Activated T-cell treated with anti-CD3 and anti-CD28 coated beads for 1 hour (primary cell): ENCODE data around the gene OR6N2.

Experiments
- DNase-seq: peaks from one replicate; pipeline ENCODE4 v3.0.0-alpha.2; 2020; ENCODE audit warnings: low read depth

OR6N2 gene

DNA sequence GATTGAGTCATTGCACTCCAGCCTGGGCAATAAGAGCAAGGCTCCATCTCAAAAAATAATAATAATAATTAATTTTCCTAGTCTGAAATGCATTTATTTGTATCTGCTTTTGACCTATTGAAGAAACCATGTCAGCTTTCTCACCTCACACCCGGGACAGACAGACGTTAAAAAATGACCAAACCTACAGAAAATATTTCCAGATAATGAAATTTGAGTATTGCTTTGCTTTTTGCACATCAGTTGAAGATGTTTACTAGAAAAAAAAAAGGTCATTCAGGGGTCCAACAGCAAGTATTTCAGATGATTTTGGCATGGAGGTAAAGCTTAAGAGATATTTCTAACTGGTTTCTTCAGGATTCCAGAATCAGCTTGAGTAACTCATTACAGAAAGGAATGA is 26.6 kb downstream of the OR6N2 start, which contains the start of gene OR6K6:
Gene OR6K6 (plus strand): TSS at position 301 of the 400 bp plus-strand sequence. CDS start 168 bp downstream, outside the sequence.
- DNase-seq = no peak

DNA sequence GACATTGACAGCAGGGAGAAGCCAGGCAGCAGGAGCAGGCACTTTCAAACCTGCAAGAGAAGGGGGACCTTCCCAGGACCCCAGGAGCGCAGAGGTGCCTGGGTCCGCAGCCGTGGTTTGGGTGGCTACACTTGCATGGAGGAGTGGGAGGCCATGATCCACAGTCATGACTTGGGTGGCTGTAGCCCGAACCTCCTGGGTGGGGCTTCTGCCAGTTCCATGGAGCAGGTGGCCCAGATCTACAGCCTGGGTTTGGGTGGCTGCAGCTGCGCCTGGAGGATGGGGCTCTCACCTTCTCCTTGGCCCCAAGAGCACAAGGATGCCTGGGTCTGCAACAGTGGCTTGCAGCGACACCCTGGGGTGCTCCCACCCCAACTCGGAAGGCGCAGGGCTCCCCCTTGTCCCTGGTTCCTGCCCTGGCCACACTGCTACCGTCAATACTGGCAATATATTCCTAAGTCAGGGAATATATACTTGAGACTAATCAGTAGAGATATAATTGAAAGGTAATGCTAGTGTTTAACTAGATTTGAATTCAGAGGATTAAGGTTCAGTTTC is 28.8 kb downstream of the OR6N2 start:
- no peak for DNase-seq

DNA sequence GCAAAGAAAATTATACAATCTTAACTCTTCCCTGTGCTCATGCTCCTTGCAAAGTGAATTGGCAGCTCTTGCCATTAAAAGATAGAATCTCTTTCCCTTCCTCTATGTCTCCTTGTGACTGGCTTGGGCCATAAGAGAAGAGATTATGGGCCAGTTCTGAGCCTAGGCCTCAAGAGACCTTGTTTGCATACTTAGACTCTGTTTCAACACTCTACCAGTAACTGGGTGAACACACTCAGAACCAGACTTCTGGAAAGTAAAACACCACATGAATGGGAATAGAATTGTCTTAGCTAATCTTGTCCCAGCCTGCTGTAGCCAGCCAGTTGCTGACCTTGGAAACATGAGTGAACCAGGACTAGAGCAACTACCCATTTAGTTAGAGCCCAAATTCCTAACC is 45.2 kb downstream of the OR6N2 start:
- DNase-seq = no peak

DNA sequence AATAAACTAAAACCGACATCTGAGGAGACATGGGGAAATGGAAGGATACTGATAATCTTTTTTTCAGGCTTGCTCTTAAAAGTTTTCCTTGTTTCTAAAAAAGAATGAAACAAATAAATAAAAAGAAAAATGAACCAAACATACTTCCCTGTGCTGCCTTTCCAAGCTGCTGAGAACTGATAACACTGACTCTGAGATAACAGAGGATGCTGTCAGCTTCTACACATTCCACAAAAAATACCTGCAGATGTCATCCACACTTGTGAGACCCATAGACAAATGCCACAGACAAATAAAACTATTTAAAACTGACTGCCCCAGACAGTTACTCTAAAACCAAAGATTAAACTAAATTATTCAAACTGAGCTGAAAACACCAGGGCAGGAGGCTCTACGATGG is 48.5 kb downstream of the OR6N2 start:
- DNase-seq = no peak

DNA sequence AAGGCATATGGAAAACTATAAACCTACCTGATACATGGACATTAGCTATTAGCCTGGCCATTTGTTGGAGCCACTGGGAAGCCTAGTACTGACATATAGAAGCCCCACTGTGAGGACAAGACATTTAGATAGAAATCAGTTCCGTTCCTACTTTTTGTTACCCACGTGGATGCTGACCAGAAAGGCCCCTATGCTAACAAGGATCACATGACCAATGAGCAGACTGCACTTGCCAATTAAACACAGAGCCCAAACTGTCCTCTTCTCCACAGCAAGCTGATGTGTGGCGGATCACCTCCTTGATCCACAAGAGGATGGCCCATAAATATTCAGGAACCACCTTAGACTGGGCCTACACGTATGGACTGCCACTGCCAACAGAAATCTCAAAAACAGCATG is 49.3 kb downstream of the OR6N2 start:
- DNase-seq = no peak

DNA sequence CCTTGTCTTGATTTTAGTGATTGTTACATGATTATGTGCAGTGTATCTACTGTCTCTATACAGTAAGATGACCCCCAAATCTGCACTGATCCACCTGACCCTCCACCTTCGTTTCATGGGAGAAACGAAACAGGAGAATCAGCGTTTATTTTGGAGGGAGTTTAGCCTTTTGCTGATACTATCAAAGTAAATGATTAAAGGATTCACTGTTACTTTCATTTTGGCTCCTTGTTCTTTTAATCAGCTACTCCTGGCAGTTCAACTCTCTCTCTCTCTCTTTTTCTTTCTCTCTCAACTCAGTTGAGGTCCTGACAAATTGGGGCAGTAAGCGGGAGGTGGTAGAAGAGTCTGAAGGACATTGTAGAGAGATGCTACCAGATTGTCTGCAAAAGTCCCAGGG is 50.6 kb downstream of the OR6N2 start:
- no peak for DNase-seq

DNA sequence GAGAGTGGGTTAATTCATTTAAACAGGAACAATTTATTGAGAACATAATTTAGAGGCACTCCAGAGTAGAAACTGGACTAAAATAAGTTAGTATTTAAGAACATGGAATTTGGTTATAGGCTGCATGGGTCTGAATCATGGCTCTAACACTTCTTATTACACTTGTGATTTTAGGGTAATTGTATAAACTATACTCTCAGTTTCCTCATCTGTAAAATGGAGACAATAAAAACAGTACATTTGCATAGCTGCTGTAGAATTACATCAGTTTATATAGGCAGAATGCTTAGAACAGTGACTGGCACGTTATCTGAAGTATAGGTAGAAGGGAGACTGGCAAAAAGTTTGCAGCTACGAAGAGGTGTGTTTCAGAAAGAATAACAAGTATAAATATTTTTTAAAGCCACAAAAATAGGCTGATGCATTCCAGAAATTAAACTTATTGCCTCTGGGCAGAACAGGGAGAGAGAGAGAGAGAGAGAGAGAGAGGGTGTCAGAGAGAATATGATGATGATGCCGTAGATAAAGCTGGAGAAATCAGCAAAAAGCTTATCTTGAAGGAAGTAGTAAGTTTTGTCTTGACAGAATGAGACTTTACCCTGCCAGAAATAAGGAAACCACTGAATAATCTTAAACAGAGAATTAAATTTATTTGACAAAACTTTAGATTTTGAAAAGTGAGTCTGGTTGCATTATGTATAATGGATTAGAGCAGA is 52.3 kb downstream of the OR6N2 start:
- DNase-seq = no peak

DNA sequence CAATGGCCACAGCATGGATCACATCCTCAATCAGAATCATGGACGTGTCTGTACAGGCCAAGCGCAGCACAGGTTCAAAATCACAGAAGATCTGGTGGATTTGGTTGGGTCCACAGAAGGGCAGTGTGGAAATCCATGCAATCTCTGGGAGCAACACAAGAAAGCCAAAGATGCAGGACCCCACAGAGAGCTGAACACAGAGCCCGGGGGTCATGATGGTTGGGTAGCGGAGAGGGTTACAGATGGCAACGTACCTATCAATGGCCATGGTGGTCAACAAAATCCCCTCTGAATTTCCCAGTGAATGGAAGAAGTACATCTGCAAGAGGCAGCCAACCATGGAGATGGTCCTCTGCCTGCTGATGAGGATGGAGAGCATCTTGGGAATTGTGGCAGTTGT is 56.6 kb downstream of the OR6N2 start:
- DNase-seq = no peak
